ENCODE measurements around the gene METTL15.

GRCh38 chr11:28146123-28146751 is 38.0 kb downstream of the METTL15 start:
- TF ChIP-seq, protein P1, sequence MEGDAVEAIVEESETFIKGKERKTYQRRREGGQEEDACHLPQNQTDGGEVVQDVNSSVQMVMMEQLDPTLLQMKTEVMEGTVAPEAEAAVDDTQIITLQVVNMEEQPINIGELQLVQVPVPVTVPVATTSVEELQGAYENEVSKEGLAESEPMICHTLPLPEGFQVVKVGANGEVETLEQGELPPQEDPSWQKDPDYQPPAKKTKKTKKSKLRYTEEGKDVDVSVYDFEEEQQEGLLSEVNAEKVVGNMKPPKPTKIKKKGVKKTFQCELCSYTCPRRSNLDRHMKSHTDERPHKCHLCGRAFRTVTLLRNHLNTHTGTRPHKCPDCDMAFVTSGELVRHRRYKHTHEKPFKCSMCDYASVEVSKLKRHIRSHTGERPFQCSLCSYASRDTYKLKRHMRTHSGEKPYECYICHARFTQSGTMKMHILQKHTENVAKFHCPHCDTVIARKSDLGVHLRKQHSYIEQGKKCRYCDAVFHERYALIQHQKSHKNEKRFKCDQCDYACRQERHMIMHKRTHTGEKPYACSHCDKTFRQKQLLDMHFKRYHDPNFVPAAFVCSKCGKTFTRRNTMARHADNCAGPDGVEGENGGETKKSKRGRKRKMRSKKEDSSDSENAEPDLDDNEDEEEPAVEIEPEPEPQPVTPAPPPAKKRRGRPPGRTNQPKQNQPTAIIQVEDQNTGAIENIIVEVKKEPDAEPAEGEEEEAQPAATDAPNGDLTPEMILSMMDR (IDR thresholded peaks at IDR 0.05) = no peak
- TF ChIP-seq POLR2A (IDR thresholded peaks at IDR 0.05) = no peak

All from heart left ventricle (tissue), 13 donors.